GM12801 (cell line): Measurements from ENCODE around the gene TM4SF18.

Experiments
- TF ChIP-seq, protein P1 (sequence below): IDR thresholded peaks from one replicate; pipeline ENCODE4 v1.5.1; 2011; ENCODE audit warnings: control low read depth; ENCODE audit not compliant: insufficient read length; ENCODE audit errors: extremely low read depth

TM4SF18 gene

DNA sequence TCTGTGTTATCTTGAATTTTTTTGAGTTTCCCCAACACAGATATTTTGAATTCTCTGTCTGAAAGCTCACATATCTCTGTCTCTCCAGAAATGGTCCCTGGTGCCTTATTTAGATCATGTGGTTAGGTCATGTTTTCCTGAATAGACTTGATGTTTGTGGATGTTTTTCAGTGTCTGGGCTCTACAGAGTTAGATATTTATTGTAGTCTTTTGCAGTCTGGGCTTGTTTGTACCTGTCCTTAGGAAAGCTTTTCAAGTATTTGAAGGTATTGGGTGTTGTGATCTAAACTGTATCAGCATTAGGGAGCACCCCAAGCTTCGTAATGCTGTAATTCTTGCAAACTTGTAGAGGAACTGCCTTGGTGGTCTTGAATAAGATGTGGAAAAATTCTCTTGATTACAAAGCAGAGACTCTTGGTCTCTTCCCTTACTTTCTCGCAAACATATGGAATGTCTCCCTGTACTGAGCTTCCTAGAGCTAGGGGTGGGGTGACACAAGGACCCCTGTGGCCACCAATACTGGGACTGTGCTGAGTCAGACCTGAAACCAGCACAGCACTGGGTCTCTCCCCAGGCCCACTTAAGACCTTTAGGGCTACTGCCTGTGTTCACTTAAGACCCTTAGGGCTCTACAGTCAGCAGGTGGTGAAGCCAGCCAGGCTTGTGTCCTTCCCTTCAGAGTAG is 26.5 kb downstream of the TM4SF18 start:
- TF ChIP-seq, protein P1, sequence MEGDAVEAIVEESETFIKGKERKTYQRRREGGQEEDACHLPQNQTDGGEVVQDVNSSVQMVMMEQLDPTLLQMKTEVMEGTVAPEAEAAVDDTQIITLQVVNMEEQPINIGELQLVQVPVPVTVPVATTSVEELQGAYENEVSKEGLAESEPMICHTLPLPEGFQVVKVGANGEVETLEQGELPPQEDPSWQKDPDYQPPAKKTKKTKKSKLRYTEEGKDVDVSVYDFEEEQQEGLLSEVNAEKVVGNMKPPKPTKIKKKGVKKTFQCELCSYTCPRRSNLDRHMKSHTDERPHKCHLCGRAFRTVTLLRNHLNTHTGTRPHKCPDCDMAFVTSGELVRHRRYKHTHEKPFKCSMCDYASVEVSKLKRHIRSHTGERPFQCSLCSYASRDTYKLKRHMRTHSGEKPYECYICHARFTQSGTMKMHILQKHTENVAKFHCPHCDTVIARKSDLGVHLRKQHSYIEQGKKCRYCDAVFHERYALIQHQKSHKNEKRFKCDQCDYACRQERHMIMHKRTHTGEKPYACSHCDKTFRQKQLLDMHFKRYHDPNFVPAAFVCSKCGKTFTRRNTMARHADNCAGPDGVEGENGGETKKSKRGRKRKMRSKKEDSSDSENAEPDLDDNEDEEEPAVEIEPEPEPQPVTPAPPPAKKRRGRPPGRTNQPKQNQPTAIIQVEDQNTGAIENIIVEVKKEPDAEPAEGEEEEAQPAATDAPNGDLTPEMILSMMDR = no peak

DNA sequence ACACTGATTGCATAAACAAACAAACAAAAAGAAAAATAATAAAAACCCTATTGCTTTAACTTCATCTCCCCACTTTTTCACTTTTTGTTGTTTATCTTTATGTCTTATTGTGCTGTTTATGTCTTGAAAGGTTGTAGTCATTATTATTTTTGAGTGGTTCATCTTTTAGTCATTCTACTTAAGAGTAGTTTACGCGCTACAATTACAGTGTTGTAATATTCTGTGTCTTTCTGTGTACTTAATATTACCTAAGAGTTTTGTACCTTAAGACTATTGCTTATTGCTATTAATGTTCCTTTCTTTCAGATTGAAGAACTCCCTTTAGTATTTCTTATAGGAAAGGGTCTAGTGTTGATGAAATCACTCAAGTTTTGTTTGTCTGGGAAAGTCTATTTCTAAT is 28.1 kb downstream of the TM4SF18 start:
- TF ChIP-seq, protein P1 = no peak

DNA sequence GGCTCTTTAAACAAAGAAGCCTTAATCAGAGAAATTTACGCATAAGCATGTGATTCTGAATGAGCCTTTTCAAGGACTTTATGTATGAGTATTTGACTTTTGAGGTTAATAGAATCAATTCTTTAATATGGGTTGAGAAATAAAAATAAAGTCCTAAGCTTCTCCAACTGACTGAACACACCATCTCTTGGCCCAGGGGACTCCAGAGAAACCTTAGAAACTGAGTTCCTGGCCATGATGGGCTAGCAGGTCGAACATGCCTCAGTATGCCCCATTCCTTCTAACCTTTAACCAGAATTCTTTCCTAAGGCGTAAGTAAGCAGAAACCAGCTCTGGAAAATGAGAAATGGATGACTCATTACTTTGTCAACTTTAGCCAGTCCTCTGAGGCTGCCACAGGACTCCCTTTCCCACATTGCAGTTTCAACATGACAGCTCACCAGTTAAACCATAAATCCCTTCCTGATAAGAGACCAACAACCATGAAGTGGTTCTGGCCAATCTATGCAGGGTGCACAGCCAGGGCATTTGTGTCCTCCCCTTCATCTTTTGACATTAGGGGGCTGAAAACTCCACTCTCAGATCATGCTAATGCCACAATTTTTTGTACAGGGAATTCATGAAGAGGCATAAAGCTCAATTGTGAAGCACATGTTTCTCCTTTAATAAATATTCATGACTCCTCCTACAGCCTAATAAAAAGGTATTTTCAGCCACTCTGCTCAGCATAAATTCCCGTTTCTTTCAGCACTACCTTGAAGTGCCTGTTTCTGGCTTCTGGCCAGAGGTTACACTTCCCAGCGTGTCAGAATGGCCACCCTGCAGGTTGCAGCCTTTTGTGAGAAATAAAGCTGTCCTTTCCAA is 33.3 kb downstream of the TM4SF18 start:
- TF ChIP-seq, protein P1 = no peak

DNA sequence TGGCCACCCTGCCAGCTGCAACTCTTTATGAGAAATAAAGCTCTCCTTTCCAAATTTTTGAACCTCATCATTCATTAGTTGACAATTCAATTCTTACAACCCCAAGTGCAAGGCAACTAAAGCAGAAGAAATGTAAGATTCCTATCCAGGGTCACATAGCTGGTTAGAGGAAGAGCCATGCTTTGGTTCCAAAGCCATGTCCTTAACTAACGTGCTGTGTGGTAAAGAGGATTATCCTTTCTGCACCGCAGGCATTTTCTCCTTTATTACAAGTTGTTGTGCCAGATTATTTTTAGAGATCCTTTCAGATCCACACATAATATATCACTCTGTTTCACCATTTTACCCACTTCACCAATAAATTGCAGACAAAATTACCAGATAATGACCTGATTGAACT is 36.5 kb downstream of the TM4SF18 start:
- TF ChIP-seq, protein P1 = no peak

DNA sequence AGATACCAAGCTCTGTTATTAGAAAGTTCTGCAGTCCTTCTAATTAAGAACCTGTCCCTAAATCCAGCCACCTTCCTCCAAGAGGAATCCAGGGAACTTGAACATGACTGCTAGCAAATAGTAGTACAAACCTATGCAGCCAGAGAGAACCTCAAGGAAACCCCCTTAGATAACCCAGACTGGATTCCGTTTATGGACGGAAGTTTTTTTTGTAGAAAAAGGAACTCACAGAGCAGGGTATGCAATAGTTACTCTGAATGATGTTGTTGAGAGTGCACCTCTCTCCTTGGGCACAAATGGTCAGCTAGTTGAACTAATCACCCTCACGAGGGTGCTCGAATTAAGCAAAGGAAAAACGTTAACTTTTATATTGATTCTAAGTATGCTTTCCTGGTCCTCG is 40.8 kb downstream of the TM4SF18 start:
- TF ChIP-seq, protein P1 = no peak

DNA sequence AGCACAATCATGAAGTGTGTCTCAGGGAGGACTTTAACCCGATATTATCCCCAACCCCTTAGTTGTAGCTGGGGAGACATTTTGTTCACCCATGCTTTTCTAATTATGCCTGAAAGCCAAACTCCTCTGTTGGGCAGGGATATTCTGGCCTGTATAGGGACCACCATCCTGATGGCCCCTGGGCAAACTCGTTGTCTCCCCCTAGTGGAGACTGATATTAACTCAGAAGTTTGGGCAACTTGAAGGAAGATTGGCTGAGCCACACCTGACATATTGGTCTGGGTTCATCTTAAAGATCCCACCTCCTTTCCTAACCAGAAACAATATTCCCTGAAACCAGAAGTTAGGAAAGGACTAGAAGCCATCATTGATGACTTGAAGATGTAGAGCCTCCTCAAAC is 42.3 kb downstream of the TM4SF18 start:
- TF ChIP-seq, protein P1 = no peak

DNA sequence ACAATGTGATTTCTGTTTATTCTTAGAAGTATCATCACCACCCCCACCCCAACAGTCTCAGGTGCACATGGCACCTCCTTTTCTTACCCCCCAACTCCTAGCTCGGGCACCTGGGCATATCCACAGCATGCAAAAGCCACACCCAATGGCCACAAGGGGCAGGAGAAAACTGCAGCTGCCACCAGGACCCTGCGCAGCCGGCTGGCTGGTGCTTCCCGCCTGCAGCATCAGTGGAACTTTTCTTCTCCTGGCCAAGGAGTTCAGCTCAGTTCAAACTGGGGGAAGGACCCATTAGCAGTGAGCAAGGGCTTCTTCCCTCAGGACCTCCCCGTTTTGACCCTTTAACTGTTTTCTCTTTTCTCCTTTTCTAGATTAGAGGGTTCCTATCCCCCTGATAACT is 44.8 kb downstream of the TM4SF18 start:
- TF ChIP-seq, protein P1 = no peak
